ENCODE results near the gene CHN1.
A peak's percentile ranks its signal among the peaks of the same experiment; 100 is the strongest.

The CHN1 gene

DNA sequence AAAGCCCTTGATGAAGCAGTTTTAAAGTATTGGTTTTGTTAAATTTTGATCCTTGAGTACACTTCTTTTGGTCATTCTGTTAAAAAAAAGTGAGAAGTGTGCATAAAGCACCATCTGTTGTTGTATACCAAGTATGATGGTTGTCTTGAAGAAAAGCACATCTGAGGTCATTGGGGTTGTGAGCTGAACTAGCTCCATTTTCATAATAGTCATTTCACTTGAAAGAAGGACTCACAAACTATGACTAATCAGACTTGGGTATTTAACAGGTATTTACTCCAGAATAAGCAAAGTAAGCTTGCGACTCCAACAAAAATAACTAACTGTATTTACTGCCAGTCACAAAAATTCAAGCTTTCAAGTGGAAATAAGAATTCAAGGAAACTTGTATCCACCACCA lies 35.1 kb downstream of the CHN1 start:
- peak; percentile 4 for DNase-seq

DNA sequence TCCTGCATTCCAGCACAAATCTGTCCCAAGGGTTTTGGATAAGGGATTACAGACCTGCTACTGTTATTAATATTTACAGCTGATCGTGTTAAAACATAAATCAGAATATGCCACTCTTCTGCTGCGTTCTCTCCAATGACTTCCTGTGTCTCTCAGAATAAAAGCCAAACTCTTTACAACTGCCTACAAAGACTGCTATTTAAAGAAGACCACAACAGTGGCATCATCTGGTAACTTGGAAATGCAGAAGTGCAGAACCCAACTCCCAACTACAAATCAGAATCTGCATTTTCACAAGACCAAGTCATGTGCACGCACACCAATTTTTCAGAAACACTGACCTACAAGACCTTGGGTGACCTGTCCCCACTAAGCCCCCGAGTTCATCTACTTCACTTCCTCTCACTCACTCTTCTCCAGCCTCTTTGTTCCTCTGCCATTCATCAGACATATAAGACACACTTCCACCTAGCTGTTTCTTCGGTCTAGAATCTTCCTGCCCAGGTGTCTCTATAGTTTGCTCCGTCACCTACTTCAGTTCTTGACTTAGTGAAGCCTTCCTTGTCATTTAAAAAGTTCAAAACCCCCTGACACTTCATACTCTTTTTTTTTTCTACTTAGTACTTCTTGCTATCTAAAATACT lies 36.0 kb downstream of the CHN1 start:
- no peak for DNase-seq

DNA sequence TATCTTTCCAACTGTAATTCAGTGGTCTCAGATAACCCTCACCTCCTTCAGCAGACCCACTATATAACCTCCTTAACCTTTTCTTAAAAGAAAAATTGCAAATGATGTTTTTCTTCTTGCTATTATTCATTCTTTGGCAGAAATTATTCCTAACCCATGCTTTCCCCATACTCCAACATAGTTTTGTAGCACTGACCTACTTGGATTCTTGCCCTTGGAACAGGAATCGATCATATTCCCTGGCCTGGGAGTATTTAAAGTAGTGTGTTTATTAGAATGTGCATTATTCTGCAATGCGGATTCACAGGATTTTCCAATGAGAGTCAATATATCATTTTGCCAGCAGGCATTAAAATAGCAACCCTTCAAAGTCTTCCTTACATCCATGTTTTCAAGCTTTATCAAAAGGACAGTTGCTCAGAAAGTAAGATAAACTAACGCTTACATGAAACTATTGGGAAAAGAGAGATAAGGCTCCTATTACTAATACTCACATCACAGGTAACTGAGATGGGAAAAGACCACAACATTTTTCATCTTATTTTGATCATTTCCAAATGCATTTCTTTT lies 37.4 kb downstream of the CHN1 start:
- DNase-seq, result no peak

- no peak for DNase-seq
Measured at GRCh38 chr2:174967086-174967485, 38.1 kb downstream of the CHN1 start.

GRCh38 chr2:174965992-174966744 lies 39.0 kb downstream of the CHN1 start:
- peak; percentile 68 for DNase-seq

GRCh38 chr2:174965551-174965950 lies 39.6 kb downstream of the CHN1 start:
- DNase-seq, result no peak

DNA sequence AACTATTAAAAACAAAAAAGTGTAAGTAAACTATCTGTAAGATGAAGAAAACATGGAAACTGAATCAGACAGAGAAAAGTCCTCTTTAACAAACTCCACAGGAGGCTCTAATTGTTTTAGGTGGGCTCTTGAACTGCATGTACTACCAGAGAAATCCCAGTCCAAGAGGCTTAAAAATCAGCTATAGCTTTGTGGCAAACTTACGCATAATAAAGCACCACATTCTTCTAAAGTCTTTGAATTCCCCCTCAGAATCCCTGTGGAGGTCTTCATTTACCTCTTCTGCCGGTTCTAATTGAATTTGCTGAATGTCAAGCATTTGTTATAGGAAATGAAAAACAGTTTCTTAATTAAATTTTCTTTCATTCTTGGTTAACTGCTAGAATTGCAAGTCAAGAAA lies 40.8 kb downstream of the CHN1 start:
- no peak for DNase-seq

DNA sequence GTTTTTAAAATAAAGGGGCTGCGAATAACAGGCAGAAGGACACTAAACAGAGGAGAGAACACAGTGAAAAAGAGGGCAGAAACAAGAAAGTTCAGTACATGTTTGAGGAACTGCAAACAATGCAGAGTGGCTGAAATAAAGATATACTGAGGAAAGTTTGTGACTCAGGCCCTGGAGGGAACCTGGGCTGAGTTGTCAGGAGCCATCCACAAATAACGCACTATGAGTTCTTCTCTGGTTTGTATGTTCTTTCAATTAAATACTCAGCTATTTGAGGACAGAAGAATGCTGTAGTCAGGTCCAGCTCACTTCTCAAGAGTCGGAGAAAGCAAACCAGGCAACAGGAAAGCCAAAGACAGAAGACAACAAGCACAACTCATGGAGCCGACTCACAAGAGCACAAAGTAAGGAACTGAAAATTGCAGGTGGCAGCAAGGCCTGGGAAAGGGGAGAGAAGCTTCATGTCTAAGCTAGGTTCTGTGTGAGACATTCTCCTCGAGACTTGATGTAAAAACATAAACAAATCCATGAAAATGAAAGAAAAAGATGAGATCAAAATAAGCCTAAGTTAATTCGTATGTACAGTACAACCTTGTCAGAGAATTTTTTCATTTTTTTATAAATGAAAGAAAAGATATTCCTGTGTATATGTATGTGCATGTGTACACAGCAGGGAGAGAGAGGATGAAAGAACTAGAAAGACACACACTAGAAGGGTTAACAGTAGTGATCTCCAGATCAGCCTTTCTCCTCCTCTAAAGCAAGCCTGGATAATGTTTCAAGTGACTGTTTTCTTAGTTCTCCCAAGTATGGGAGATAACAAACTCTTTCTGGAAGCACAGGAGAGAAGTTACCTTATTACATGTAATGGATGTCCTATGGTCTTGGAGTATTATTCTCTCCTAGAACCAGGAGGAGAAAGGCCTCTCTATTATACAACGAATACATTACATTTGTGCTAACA lies 41.5 kb downstream of the CHN1 start:
- DNase-seq, result no peak

GRCh38 chr2:174959787-174960186 lies 45.4 kb downstream of the CHN1 start:
- peak; percentile 3 for DNase-seq

DNA sequence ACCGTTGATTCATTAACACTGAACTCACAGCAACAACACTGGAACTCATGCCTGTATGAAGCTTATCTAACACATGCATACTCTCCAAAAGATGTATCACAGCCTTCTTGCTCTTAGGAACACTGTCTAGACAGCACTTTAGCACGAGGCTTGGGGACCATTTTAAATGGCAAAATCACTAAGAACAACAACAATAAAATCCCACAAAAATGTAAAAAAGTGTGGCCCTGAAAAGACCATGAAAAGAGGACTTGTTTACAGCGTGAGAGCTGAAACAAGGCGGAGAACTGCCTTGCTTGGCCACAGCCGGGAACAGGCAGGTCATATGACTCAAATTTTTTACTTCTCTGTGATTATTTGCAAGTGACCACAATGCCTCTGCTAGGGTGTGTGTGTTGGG lies 48.1 kb downstream of the CHN1 start:
- no peak for DNase-seq

GRCh38 chr2:174952607-174953006 lies 52.6 kb downstream of the CHN1 start:
- DNase-seq, result peak; percentile 75

GRCh38 chr2:174951745-174952144 lies 53.4 kb downstream of the CHN1 start:
- peak; percentile 23 for DNase-seq

- DNase-seq, result no peak
Measured at GRCh38 chr2:174949988-174950687, 55.0 kb downstream of the CHN1 start.

DNA sequence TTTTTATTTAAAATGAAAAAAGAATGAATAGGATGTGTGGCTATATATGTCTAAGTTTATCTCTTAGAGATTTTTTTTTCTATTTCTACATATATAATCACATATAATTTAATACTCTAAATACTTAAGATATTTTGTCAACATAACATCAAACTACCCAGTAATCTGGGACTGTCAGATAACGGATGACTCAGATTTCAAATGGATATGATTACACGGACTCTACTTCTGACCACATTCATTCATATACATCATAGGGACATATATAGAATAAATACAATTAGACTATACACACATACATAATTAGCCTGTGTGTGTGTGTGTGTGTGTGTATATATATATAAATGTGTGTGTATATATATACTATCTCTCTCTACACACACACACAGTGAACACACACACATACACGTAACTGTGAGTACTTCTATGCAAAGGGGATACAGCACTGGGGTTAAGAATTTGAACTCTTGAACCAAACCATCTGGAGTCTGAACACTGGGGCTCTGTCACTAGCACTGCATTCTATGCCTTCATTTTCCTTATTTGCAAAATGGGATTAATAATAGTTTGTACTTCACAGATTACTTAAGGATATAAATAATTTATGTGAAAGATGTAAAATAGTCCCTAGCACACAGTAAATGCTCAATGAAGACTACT lies 59.5 kb downstream of the CHN1 start:
- peak; percentile 39 for DNase-seq

DNA sequence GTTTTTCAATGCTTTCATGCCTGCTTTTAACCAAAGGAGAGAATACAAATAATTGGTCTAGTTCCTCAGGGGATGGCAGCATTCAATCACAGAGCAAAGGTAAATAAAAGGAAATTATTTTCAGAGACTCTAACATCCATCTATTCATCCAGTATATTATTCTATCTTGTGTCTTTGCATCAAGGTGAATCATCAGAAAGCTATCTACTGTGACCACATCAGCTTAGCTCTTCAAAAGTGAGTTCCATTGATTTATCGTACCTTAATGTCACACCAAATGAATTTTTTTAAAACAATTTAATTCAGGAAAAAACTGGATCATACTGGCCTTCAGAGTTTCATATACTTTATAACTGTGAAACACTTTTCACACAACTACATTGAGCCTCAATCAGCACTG lies 66.1 kb downstream of the CHN1 start:
- DNase-seq, result peak; percentile 3

GRCh38 chr2:174931724-174932123 lies 73.5 kb downstream of the CHN1 start:
- no peak for DNase-seq

DNA sequence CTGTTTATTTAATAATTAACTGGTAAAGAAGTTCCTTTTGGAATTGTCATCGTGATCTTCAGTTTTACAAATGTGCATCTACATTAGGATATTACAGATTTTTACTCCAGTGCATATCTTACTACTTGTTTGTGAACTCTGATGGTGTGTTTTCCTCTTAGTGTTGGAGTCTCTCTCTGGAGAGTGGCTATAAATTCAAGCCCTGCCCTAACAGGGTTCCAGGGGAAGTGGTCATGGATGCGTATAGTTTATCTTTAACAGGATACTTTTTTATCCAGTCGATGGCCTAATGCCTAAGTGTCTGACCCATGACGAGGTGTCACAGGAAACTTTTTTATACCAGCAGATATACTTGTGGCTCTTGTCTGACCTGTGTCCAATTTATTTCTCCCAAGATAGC lies 75.4 kb downstream of the CHN1 start:
- DNase-seq, result no peak

GRCh38 chr2:174925046-174925784 lies 80.0 kb downstream of the CHN1 start:
- no peak for DNase-seq

GRCh38 chr2:174924061-174924693 lies 81.0 kb downstream of the CHN1 start:
- no peak for DNase-seq

- DNase-seq, result no peak
Measured at GRCh38 chr2:174919947-174920595, 85.1 kb downstream of the CHN1 start.
